Measurements from ENCODE around the gene C11orf98. TPM values are rescaled to one million over a fixed set of nuclear protein-coding genes. Genes with fewer than 3 reads are reported as not detected.
"Not testable (repeated sequence)": the region's sequence is repeated elsewhere in the genome, so short reads cannot be mapped to it uniquely, and the experiment has no call there.

Gene C11orf98
- total RNA-seq, 2 donors from 2014 or later, result 40.1 to 44.0 TPM

DNA sequence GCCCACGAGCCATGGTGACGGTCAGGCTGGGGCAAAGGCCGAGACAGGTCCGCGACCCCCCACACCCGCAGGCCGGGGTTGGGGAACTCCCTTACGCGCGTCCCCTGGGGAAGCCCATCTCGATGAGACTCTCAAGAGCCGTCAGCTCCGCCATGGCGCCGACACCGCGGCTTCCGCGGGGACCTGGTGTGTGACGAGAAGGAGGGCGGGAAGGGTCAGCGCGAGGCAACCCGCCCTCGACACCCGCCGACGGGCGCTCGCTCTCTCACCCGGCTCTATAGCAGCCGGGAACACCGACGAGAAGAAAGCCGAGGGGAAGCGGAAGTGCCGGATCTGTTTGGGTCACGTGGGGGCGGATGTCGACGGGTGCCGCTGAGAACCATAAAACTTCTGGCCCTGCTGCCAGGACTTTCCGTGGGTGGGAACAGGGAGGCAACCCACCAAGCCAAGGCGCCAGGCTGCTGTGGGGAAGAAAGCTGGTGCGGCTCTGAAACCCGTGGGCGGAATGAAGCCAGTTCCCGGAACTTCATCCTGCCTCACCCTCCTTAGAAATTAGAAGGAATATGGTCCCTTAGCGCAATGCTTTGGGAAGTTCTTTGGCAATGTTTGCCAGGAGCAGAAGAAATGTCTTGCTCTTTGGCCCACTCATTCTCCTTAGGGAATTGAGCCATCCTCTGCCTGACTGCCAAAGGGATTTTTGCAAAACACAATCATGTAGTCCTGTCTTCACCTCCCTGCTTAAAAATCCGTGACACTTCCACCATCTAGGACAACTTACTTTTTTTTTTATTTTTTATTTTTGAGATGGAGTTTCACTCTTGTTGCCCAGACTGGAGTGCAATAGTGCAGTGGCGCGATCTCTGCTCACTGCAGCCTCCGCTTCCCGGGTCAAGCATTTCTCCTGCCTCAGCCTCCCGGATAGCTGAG, 14.0 kb upstream of the C11orf98 start, which contains the start of gene UBXN1:
UBXN1 (minus strand) TSS at position 304 of the 927 bp plus-strand sequence; CDS start at position 154, 150 bp downstream.
- TF ChIP-seq, protein P1, sequence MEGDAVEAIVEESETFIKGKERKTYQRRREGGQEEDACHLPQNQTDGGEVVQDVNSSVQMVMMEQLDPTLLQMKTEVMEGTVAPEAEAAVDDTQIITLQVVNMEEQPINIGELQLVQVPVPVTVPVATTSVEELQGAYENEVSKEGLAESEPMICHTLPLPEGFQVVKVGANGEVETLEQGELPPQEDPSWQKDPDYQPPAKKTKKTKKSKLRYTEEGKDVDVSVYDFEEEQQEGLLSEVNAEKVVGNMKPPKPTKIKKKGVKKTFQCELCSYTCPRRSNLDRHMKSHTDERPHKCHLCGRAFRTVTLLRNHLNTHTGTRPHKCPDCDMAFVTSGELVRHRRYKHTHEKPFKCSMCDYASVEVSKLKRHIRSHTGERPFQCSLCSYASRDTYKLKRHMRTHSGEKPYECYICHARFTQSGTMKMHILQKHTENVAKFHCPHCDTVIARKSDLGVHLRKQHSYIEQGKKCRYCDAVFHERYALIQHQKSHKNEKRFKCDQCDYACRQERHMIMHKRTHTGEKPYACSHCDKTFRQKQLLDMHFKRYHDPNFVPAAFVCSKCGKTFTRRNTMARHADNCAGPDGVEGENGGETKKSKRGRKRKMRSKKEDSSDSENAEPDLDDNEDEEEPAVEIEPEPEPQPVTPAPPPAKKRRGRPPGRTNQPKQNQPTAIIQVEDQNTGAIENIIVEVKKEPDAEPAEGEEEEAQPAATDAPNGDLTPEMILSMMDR (IDR thresholded peaks at IDR 0.05), result no peak
- H3K9me3 ChIP-seq, result no peaks in the 10 kb centered on the region
- H3K4me3 ChIP-seq, result peak within 1 kb of the TSS; percentile 82 to 95
- H3K4me1 ChIP-seq, result peaks cover 0 to 23% of the 10 kb centered on the region in 2 donors
- H3K36me3 ChIP-seq, result peaks cover 21% of the 10 kb centered on the region
- H3K27me3 ChIP-seq, result no peaks in the 10 kb centered on the region
- DNase-seq (ENCODE audit: low spot score), result peak; percentile 96
- peak within 1 kb of the TSS; percentile 80 to 88 for H3K27ac ChIP-seq

DNA sequence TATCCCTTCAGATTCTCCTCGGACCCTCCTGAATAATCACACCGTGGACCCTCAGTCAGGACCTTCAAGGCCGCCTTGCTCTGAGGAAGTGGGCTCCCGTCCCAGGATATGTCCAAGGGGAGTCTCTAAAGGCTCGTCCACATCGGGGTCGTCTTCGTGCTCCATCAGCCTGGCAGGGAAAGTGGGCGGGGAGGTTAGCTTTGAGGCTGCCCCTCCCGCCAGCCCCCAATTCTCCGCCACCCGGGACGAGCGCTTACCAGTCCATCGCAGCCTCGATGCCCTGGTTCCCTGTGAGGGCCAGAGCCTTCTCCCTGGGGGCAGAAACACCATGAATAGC, 13.4 kb upstream of the C11orf98 start:
- DNase-seq (ENCODE audit: low spot score), result no peak
- peak overlapping the region; percentile 80 to 88 for H3K27ac ChIP-seq
- H3K9me3 ChIP-seq, result no peaks in the 10 kb centered on the region
- peaks cover 0 to 23% of the 10 kb centered on the region in 2 donors for H3K4me1 ChIP-seq
- peak overlapping the region; percentile 82 to 95 for H3K4me3 ChIP-seq
- peaks cover 21% of the 10 kb centered on the region for H3K36me3 ChIP-seq
- TF ChIP-seq, protein P1 (IDR thresholded peaks at IDR 0.05), result no peak
- H3K27me3 ChIP-seq, result no peaks in the 10 kb centered on the region

DNA sequence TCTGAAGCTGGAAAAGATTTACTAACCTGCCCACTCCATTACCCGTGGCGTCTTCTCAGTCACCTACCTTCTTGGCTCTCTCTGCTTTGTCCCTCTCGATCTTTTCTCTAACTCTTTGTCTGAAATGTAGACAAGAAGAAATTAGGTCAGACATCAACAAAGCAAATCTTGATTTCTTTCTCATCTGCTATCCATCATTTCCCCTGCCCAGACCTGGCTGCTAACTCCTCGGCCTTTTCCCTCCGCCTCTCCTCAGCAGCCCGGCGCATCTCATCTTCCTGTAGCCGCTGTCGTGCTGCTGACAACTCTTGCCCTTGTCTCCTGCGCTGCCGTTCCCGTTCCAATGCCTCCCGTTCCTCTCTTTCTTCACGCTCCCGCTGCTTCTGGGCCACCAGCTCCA, 12.7 kb upstream of the C11orf98 start:
- Histone ChIP-seq H3K27ac (no peak overlapping the region), H3K36me3 (peaks cover 21% of the 10 kb centered on the region), H3K27me3 (no peaks in the 10 kb centered on the region), H3K4me1 (peaks cover 0 to 27% of the 10 kb centered on the region in 2 donors), H3K4me3 (no peak overlapping the region), H3K9me3 (no peaks in the 10 kb centered on the region)
- no peak for DNase-seq (ENCODE audit: low spot score)
- TF ChIP-seq, protein P1 (IDR thresholded peaks at IDR 0.05), result no peak

DNA sequence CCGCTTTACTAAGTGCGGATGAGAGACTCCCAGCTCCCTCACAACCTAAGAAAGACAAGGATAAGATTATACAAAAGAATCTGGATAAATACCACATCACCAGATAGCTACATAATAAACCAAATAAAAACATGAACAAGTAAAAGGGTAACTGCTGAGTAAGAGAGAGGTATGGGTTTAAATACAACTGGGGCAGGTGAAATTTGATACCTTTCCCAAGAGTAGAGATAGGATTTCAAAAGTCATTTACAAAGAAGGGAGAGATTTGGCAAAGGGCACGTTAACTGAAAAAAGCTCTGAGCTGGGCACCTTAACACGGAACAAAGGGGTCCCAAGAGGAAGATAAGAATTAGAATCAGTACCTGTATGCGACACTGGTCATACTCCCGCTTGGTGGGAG, 12.1 kb upstream of the C11orf98 start:
- Histone ChIP-seq H3K4me1 (peaks cover 0 to 33% of the 10 kb centered on the region in 2 donors), H3K4me3 (no peak overlapping the region), H3K36me3 (peaks cover 21% of the 10 kb centered on the region)

DNA sequence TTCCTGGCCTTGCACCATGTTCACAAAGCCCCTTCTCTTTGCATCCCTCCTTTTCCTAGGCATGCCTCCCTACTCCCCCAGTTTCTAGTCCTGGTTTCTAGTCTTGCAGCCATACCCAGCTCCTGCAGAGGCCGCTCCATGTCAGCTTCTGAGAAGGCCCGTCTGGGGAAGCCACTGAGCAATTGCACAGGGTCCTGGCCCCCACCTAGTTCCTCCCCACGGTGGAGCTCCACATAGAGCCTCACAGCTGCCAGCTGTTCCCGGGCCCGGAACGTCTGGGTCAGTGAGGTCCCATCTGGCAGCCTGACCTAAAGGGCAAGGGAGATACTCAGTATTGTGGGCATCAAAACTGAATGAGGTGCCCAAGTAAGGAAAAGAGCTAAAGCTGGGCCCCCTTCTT, 11.7 kb upstream of the C11orf98 start:
- no peak overlapping the region for H3K4me3 ChIP-seq

More for the DNA sequence above, 12.1 kb upstream of the C11orf98 start:
- Histone ChIP-seq H3K9me3 (no peaks in the 10 kb centered on the region), H3K27me3 (no peaks in the 10 kb centered on the region), H3K27ac (no peak overlapping the region)
- DNase-seq (ENCODE audit: low spot score), result no peak
- TF ChIP-seq, protein P1 (IDR thresholded peaks at IDR 0.05), result no peak

DNA sequence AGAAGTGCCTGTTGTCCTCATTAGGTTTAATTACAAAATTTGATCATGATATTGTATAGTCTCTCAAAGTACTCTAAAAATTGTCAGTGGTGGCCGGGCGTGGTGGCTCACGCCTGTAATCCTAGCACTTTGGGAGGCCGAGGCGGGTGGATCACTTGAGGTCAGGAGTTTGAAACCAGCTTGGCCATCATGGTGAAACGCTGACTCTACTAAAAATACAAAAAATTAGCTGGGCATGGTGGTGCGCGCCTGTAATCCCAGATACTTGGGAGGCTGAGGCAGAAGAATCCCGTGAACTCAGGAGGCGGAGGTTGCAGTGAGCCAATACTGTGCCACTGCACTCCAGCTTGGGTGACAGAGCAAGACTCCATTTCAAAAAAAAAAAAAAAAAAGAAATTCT, 10.4 kb upstream of the C11orf98 start:
- not testable (repeated sequence) for H3K9me3 ChIP-seq; H3K4me3 ChIP-seq; H3K27ac ChIP-seq; H3K27me3 ChIP-seq; DNase-seq (ENCODE audit: low spot score)
- Histone ChIP-seq H3K4me1 (peaks cover 0 to 43% of the 10 kb centered on the region in 2 donors), H3K36me3 (peaks cover 21% of the 10 kb centered on the region)

More for the DNA sequence above, 11.7 kb upstream of the C11orf98 start:
- no peak for DNase-seq (ENCODE audit: low spot score)
- TF ChIP-seq, protein P1 (IDR thresholded peaks at IDR 0.05), result no peak
- Histone ChIP-seq H3K27me3 (no peaks in the 10 kb centered on the region), H3K9me3 (no peaks in the 10 kb centered on the region), H3K36me3 (peaks cover 21% of the 10 kb centered on the region), H3K4me1 (peaks cover 0 to 34% of the 10 kb centered on the region in 2 donors), H3K27ac (no peak overlapping the region)

Data from right atrium auricular region (tissue), 2 donors.